ENCODE measurements around the gene RUNX1.

- TF ChIP-seq CTCF (IDR thresholded peaks at IDR 0.05 in 8 of 11, conservative IDR thresholded peaks at IDR 0.05 in 3 of 11), result no peak
- TF ChIP-seq POLR2A (IDR thresholded peaks at IDR 0.05), result no peak
- no peak for TF ChIP-seq POLR2AphosphoS5 (IDR thresholded peaks at IDR 0.05)
Measured at GRCh38 chr21:34909492-34910292, 139.4 kb downstream of the RUNX1 start.

All from spleen (tissue), 7 donors.